Fibroblast of pulmonary artery (primary cell): ENCODE data around the gene HM13.
"Not testable (repeated sequence)": the region's sequence is repeated elsewhere in the genome, so short reads cannot be mapped to it uniquely, and the experiment has no call there.

Experiments used
- DNase-seq: peaks from one replicate; pipeline ENCODE4 v3.0.0-alpha.2; 2010; ENCODE audit warnings: low read depth
- H3K4me3 ChIP-seq: replicated peaks from 2 replicates; pipeline ENCODE4 v1.5.1; 2011; ENCODE audit warnings: low read depth, mild to moderate bottlenecking, control low read depth, low read length, moderate library complexity
- TF ChIP-seq, protein P1 (sequence below): IDR thresholded peaks from 2 replicates; pipeline ENCODE4 v1.5.1; 2011; ENCODE audit warnings: mild to moderate bottlenecking, control low read depth, low read length, inconsistent platforms; ENCODE audit errors: missing control alignments

HM13 gene

DNA sequence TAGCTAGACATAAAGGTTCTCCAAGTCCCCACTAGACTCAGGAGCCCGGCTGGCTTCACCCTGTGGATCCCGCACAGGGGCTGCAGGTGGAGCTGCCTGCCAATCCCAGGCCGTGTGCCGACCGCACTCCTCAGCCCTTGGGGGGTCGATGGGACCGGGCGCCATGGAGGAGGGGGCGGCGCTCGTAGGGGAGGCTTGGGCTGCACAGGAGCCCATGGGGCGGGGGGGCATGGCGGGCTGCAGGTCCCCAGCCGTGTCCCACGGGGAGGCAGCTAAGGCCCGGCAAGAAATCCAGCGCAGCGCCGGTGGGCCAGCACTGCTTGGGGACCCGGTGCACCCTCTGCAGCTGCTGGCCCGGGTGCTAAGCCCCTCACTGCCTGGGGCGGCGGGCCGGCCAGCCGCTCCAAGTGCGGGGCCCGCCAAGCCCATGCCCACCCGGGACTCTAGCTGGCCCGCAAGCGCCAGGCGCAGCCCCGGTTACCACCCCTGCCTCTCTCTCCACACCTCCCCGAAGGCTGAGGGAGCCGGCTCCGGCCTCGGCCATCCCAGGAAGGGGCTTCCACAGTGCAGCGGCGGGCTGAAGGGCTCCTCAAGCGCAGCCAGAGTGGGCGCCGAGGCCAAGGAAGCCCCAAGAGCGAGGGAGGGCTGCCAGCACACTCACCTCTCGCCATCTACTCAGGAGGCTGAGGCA lies 64.4 kb downstream of the HM13 start:
- no peak for DNase-seq
- TF ChIP-seq, protein P1, sequence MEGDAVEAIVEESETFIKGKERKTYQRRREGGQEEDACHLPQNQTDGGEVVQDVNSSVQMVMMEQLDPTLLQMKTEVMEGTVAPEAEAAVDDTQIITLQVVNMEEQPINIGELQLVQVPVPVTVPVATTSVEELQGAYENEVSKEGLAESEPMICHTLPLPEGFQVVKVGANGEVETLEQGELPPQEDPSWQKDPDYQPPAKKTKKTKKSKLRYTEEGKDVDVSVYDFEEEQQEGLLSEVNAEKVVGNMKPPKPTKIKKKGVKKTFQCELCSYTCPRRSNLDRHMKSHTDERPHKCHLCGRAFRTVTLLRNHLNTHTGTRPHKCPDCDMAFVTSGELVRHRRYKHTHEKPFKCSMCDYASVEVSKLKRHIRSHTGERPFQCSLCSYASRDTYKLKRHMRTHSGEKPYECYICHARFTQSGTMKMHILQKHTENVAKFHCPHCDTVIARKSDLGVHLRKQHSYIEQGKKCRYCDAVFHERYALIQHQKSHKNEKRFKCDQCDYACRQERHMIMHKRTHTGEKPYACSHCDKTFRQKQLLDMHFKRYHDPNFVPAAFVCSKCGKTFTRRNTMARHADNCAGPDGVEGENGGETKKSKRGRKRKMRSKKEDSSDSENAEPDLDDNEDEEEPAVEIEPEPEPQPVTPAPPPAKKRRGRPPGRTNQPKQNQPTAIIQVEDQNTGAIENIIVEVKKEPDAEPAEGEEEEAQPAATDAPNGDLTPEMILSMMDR = no peak
- no peak overlapping the region for H3K4me3 ChIP-seq

DNA sequence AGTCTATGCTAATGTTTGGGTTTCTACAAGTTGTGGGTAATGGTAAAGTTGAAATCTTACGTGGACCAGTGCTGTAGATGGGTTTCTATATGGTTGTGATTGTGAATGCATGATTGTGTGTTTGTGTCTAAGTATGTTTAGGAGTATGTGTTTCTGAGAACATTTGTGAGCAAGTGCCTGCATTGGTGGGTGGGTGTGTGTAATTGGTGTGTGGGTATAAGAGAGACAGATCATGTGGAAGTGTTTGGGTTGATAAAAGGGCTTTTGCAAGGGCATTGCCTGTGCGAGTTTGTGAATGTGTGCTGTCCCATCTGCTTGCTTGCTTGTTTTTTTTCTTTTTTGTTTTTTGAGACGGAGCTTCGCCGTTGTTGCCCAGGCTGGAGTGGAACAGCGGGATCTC lies 65.0 kb downstream of the HM13 start:
- TF ChIP-seq, protein P1 = no peak
- no peak for DNase-seq
- H3K4me3 ChIP-seq = no peak overlapping the region

DNA sequence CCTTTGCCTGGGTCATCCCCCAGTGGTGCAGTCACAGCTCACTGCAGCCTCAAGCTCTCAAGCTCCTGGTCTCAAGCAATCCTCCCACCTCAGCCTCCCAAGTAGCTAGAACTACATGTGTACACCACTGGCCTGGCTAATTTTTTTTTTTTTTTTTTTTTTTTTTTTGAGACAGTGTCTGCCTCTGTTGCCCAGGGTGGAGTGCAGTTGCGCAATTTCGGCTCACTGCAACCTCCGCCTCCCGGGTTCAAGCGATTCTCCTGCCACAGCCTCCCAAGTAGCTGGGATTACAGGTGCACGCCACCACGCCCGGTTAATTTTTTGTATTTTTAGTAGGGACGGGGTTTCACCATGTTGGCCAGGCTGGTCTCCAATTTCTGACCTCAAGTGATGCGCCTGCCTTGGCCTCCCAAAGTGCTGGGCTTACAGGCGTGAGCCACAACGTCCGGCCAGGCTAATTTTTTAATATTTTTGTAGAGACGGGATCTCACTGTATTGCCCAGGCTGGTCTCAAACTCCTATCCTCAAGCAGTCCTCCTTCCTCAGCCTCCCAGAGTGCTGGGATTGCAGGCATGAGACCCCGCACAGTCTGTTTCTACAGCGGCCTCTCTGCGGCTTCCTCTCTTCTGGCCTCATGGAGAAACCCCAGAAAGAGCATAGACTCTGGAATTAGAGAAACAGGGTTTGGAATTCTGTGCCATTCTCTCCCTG lies 65.9 kb downstream of the HM13 start:
- H3K4me3 ChIP-seq, DNase-seq: not testable (repeated sequence)

DNA sequence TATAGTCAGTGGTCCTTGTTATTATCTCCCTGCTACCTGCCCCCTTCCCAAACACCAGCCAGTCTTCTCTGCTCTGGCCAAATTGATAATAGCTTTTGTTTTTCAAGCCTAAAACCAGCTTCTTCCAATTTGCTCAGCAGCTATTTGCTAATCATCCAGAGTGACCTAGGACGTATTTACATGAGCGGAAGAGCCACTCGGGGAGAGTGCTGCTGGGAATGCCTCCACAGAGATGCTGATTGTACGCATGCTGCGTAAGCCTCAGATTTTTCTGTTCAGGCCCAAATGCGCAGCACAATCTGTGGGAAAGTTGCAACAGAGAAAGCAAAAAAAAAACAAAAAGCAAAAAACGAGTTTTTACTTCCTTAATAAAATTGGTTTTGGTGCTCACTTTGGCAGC lies 66.5 kb downstream of the HM13 start:
- H3K4me3 ChIP-seq = no peak overlapping the region
- no peak for DNase-seq
- TF ChIP-seq, protein P1 = no peak

DNA sequence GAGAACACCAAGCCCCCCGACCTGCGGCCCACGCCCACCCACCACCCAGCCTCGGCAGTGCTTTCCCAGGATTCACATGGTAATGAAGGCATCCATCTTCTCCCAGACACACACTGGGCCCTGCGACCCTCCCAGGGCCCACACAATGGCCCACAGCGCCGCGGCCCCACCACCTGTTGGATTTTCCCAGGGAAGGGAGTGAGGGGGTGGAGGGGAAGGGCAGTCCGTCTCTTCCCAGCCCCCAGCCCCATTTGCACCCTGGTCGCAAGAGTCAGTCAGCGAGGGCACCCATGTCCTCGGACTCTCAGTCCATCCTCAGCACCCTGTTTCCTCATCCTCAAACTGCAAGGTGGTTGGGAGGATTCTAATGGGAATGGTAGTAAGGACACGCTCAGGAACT lies 67.1 kb downstream of the HM13 start:
- no peak for DNase-seq
- TF ChIP-seq, protein P1 = no peak
- no peak overlapping the region for H3K4me3 ChIP-seq

DNA sequence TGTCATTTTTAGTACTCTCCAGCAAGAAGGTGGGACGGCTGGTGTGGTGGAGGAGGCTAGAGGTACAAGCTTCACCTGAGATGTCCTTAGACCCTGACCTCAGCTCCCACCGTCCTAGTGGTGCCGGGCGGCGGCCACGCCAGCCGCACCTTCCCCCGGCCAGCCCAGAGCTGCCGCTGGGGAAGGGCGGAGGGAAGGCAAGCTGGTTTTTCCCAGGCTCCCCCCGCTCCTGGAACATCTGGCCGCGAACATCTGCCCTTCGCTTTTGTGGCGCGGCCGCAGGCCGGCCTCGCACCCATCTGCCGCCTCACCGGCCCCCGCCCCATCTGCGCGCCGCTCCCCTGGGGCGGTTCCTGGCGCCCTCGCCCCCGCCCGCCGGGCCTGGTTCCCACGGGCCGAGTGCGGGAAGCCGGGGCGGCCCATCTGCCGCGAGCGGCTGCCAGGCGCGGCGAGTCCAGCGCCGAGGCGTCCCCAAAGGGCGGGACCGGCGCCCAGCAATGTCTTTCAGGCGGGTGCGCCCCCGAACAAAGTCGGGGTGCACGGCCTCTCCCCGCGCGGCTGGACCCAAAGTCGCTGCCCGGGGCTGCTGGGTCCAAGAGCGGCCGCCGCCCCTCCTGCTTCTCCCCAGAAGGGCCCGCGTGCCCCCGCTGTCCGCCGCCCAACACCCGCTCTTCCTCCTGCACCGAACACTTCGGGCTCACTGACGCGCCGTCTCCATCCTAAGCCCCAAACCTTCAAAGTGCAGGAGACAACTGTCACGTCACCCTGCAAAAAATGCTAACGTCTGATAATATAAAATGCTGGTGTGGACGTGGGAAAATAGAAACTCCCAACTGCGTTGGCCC lies 73.5 kb downstream of the HM13 start:
- TF ChIP-seq, protein P1 = no peak
- DNase-seq = peak; percentile 49
- H3K4me3 ChIP-seq = peak overlapping the region; percentile 45

DNA sequence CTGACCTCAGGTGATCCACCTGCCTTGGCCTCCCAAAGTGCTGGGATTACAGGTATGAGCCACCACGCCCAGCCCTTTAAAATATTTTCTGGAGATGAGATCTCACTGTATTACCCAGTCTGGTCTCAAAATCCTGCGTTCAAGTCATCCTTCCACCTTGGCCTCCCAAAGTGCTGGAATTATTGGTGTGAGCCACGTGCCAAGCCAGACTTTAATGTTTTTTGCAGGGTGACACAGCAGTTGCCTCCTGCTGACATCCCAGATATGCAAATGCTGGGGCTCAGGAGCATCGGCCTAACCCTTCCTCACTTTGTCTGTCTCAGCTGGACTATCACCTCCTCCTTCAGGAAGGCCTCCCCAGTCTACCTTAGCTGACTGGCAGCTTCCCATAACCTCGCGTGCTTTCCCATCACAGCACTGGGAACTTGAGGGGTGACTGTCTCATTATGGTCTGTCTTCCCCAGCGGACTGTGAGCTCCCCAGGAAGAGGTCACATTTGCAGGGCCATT lies 76.5 kb downstream of the HM13 start:
- TF ChIP-seq, protein P1 = no peak
- no peak overlapping the region for H3K4me3 ChIP-seq
- no peak for DNase-seq
